ENCODE results near the gene UROS.

The UROS gene

GRCh38 chr10:125769175-125769574, 53.9 kb downstream of the UROS start:
- no peak for TF ChIP-seq CTCF (IDR thresholded peaks at IDR 0.05; ENCODE audit: borderline replicate concordance, insufficient read depth, low read depth, low read length)

DNA sequence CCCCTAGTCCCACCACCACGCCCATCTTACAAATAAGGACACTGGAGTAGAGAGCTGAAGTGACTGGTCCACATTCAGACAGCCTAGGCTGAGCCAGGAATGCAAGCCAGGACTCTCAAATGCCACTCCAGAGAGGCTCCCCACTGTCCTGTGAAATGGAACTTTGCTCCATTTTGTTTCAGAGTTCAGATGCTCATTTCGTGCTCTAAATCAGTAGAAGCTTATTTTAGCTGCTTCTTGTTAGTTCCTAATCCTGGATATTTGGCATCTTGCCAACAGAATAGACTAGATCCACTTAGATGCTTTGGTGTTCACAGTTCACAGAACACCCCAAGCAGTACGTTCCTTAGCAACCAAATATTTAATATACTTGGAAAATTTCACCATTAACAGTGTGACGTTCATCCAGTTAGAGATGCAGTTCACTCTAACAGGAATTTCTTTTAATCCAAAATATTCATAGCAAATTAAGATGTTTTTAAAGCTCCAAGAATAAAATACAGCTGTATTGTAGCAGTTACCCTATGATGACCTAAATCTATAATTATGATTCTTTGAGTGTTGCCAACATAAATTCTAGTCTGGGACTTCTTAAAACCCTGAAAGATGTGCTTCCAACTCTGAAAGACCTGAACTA, 54.7 kb downstream of the UROS start:
- H3K4me3 ChIP-seq (ENCODE audit: low read depth, low read length): no peak overlapping the region
- TF ChIP-seq CTCF (IDR thresholded peaks at IDR 0.05; ENCODE audit: borderline replicate concordance, insufficient read depth, low read depth, low read length): no peak

More at GRCh38 chr10:125769175-125769574, 53.9 kb downstream of the UROS start:
- H3K4me3 ChIP-seq (ENCODE audit: low read depth, low read length): no peak overlapping the region

GRCh38 chr10:125766511-125766910, 56.5 kb downstream of the UROS start:
- H3K4me3 ChIP-seq (ENCODE audit: low read depth, low read length): no peak overlapping the region
- no peak for TF ChIP-seq CTCF (IDR thresholded peaks at IDR 0.05; ENCODE audit: borderline replicate concordance, insufficient read depth, low read depth, low read length)

GRCh38 chr10:125765835-125766234, 57.2 kb downstream of the UROS start:
- no peak overlapping the region for H3K4me3 ChIP-seq (ENCODE audit: low read depth, low read length)
- TF ChIP-seq CTCF (IDR thresholded peaks at IDR 0.05; ENCODE audit: borderline replicate concordance, insufficient read depth, low read depth, low read length): no peak

- no peak overlapping the region for H3K4me3 ChIP-seq (ENCODE audit: low read depth, low read length)
- no peak for TF ChIP-seq CTCF (IDR thresholded peaks at IDR 0.05; ENCODE audit: borderline replicate concordance, insufficient read depth, low read depth, low read length)
Observed at GRCh38 chr10:125762692-125763648, 60.1 kb downstream of the UROS start.

GRCh38 chr10:125761961-125762360, 61.1 kb downstream of the UROS start:
- TF ChIP-seq CTCF (IDR thresholded peaks at IDR 0.05; ENCODE audit: borderline replicate concordance, insufficient read depth, low read depth, low read length): no peak
- H3K4me3 ChIP-seq (ENCODE audit: low read depth, low read length): no peak overlapping the region

Data from GM12875 (cell line).